ENCODE results near the gene PLEKHM2.

DNA sequence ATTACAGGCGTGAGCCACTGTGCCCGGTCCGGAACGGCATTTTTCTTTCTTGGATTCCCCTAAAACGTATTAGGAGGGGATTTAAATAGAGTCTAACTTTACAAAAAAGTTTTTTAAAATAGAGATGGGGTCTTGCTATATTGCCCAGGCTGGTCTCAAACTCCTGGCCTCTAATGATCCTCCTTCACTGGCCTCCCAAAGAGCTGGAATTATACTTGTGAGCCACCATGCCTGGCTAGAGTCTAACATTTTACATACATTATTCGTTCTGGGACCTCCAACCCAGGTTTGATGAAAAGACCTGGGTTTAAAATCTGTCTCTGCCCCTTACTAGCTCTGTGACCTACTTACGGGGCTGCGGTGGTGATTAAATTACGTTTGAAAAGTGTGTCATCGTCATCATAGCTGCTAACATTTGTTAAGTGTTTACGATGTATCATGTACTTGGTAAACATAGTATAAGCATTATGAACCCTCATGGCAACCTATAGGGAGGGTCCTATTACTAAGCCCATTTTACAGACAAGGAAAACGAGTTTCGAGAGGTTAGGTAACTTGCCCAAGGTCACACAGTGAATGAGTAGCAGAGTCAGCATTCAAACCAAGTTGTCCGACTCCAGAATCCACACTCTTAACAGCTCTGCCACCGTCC lies 24.5 kb downstream of the PLEKHM2 start:
- TF ChIP-seq CTCF (IDR thresholded peaks at IDR 0.05; ENCODE audit: poor library complexity, severe bottlenecking) (no peak), POLR2AphosphoS5 (IDR thresholded peaks at IDR 0.05) (no peak)
